ENCODE data around the gene SPP1. TPM values are rescaled to one million over a fixed set of nuclear protein-coding genes. Genes with fewer than 3 reads are reported as not detected.
"Not testable (repeated sequence)": the region's sequence is repeated elsewhere in the genome, so short reads cannot be mapped to it uniquely, and the experiment has no call there.

Gene SPP1
- total RNA-seq, 2 experiments from 2014 or later, result 0.45 TPM; not detected in 1

DNA sequence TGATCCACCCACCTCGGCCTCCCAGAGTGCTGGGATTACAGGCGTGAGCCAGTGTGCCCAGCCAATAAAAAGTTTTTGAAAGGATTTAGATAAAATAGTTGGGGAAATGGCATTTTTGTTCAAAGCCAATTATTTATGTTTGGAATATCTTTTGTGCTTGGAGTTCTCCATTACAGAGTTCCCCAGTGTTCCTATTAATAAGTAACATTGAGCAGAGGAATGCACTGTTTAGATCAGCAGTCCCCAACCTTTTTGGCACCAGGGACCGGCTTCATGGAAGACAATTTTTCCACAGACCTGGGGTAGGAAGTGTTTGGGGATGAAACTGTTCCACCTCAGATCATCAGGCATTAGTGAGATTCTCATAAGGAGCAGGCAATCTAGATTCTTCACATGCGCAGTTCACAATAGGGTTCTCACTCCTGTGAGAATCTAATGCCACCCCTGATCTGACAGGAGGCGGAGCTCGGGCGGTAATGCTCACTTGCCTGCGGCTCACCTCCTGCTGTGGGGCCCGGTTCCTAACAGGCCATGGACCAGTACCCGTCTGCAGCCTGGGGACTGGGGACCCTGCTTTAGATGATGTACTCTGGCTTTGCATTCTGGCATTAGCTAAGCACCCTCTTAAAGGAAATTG, 40.3 kb downstream of the SPP1 start:
- Mint-ChIP-seq H3K9me3 (no peaks in the 10 kb centered on the region), H3K36me3 (no peaks in the 10 kb centered on the region), H3K27ac (no peak overlapping the region), H3K27me3 (no peaks in the 10 kb centered on the region), H3K4me3 (no peak overlapping the region), H3K4me1 (ENCODE audit: low read depth) (peaks cover 4% of the 10 kb centered on the region)
- ChIA-PET CTCF (no interaction called here), POLR2A (no interaction called here)
- no peak for DNase-seq
- intact Hi-C loops (cut with micrococcal nuclease), result no loop called here

DNA sequence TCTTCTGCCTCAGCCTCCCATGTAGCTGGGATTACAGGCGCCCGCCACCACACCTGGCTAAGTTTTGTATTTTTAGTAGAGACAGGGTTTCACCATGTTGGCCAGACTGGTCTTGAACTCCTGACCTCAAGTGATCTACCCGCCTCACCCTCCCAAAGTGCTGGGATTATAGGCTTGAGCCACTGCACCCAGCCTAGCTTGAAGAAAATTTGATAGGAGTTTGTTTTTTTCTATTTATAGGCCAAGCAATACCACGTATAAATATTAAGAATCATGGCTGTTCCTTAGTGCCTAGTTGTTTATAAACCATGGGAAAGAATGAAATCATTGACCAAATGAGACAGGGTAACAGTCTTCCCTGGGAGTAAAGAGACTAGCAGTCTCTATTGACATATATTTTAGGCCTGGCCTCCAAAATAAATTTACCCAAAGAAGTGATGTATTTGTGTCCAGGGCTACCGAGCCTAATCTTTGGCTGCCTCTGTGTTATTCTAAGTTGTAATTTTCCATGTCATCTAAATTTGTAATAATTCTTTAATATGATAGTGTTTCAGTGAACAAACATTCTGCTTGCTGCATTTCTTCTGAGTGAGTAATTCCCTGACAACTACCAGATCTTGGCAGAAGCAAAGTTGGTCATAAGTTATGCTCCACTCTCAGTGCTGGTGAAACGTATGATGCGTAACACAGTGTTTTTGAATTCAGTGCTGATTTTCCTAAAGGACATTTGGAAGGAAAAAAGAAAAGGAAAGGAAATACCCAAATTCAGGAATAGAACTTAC, 42.2 kb downstream of the SPP1 start:
- intact Hi-C loops (cut with micrococcal nuclease), result no loop called here
- POLR2A ChIA-PET, result no interaction called here
- H3K27me3 Mint-ChIP-seq, result no peaks in the 10 kb centered on the region
- no peaks in the 10 kb centered on the region for H3K9me3 Mint-ChIP-seq
- no peak for DNase-seq
- no peaks in the 10 kb centered on the region for H3K4me1 Mint-ChIP-seq (ENCODE audit: low read depth)
- H3K27ac Mint-ChIP-seq, result no peak overlapping the region
- CTCF ChIA-PET, result no interaction called here
- H3K36me3 Mint-ChIP-seq, result peaks cover 2% of the 10 kb centered on the region
- H3K4me3 Mint-ChIP-seq, result no peak overlapping the region

DNA sequence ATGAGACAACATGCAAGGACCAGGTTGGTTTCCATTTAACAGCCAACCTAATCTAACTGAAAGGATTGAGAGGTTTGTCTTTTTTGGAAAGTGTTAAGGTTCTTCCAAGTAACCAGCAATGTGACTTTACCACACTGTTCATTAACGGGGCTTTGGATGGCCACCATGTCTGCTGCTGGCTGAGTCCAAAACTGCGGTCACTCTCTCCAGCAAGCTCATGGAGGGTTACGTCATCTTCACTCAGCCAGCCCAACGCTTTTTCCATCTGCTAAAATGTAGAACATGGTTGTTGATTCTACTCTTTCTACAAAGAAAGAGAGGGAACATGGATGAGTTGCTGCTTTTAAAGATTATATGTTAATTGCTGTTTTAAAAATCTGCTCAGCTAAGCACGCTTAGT, 43.0 kb downstream of the SPP1 start:
- CTCF ChIA-PET, result no interaction called here
- DNase-seq, result no peak
- no peaks in the 10 kb centered on the region for H3K9me3 Mint-ChIP-seq
- intact Hi-C loops (cut with micrococcal nuclease), result no loop called here
- H3K27ac Mint-ChIP-seq, result no peak overlapping the region
- H3K36me3 Mint-ChIP-seq, result peaks cover 2% of the 10 kb centered on the region
- H3K4me3 Mint-ChIP-seq, result no peak overlapping the region
- H3K27me3 Mint-ChIP-seq, result no peaks in the 10 kb centered on the region
- POLR2A ChIA-PET, result no interaction called here
- H3K4me1 Mint-ChIP-seq (ENCODE audit: low read depth), result no peaks in the 10 kb centered on the region

DNA sequence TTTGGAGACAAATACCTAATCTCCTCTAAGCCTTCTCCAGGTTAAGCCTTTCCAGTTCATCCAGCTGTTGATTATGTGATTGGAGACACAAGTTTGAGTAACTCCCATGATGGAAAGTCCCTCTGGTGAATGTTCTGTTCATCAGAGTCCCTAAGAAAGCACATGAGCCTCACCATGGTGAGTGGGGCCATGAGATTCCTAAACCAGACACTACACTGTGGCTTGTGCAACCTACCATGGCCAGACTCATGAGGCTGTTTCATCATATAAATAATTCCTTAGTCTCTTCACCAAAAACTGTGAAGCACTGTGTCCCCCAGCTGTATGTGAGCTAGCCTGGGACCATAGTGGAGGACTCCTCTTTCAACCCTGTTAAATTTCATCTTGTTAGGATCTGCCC, 46.3 kb downstream of the SPP1 start:
- intact Hi-C loops (cut with micrococcal nuclease), result no loop called here
- no peak overlapping the region for H3K4me3 Mint-ChIP-seq
- no peaks in the 10 kb centered on the region for H3K4me1 Mint-ChIP-seq (ENCODE audit: low read depth)
- no peaks in the 10 kb centered on the region for H3K27me3 Mint-ChIP-seq
- H3K9me3 Mint-ChIP-seq, result peaks cover 10% of the 10 kb centered on the region
- H3K27ac Mint-ChIP-seq, result no peak overlapping the region
- peaks cover 11% of the 10 kb centered on the region for H3K36me3 Mint-ChIP-seq
- no peak for DNase-seq
- CTCF ChIA-PET, result interaction anchor here (0.6 to 3.1 kb wide), 4 partner anchors 8 to 996 kb away, joined by 3 to 25 read pairs (median 4); no protein-coding TSS in a partner anchor
- POLR2A ChIA-PET, result no interaction called here

DNA sequence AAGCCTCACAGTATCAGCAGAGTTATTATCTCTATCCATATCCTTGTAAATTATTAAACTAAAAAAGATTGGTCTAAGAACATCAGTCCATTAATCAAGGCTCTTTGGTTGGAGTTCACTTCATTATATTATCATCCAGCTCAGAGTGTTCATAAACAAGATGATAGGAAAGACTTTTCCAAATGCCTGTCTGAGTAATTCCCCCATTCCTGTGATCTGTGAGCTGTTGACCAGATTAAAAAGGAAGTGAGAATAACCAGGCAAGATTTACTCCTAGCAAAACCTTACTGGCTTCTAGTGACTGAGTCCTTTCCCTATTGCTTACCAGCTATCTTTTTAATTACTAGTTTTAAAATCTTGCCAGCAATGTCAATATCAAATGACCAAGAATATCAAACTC, 46.8 kb downstream of the SPP1 start:
- Mint-ChIP-seq H3K4me3 (no peak overlapping the region), H3K4me1 (ENCODE audit: low read depth) (peaks cover under 1% of the 10 kb centered on the region), H3K27me3 (no peaks in the 10 kb centered on the region), H3K27ac (no peak overlapping the region), H3K9me3 (peaks cover 13% of the 10 kb centered on the region), H3K36me3 (peaks cover 14% of the 10 kb centered on the region)
- DNase-seq, result no peak
- intact Hi-C loops (cut with micrococcal nuclease), result no loop called here
- ChIA-PET CTCF (interaction anchor here (0.6 to 3.1 kb wide), 4 partner anchors 9 to 996 kb away, joined by 3 to 25 read pairs (median 4); no protein-coding TSS in a partner anchor), POLR2A (no interaction called here)

DNA sequence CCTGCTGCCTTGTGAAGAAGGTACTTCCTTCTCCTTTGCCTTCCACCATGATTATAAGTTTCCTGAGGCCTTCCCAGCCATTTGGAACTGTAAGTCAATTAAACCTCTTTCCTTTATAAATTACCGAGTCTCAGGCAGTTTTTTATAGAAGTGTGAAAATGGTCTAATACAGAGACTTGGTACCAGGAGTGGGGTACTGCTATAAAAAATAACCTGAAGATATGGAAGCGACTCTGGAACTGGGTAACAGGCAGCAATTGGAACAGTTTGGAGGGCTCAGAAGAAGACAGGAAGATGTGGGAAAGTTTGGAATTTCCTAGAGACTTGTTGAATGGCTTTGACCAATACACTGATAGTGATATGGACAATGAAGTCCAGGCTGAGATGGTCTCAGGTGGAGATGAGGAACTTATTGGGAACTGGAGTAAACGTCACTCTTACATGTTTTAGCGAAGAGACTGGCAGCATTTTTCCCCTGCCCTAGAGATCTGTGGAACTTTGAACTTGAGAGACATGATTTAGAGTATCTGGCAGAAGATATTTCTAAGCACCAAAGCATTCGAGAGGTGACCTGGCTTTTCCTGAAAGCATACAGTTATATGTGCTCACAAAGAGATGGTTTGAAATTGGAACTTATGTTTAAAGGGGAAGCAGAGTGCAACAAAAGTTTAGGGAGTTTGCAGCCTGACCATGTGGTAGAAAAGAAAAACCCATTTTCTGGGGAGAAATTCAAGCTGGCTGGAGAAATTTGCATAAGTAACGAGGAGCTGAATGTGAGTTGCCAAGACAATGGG, 50.6 kb downstream of the SPP1 start:
- intact Hi-C loops (cut with micrococcal nuclease); H3K27me3 Mint-ChIP-seq; CTCF ChIA-PET; DNase-seq; H3K27ac Mint-ChIP-seq; H3K4me3 Mint-ChIP-seq; POLR2A ChIA-PET: not testable (repeated sequence)
- Mint-ChIP-seq H3K9me3 (peaks cover 20% of the 10 kb centered on the region), H3K4me1 (ENCODE audit: low read depth) (peaks cover 15% of the 10 kb centered on the region), H3K36me3 (peaks cover 22% of the 10 kb centered on the region)

DNA sequence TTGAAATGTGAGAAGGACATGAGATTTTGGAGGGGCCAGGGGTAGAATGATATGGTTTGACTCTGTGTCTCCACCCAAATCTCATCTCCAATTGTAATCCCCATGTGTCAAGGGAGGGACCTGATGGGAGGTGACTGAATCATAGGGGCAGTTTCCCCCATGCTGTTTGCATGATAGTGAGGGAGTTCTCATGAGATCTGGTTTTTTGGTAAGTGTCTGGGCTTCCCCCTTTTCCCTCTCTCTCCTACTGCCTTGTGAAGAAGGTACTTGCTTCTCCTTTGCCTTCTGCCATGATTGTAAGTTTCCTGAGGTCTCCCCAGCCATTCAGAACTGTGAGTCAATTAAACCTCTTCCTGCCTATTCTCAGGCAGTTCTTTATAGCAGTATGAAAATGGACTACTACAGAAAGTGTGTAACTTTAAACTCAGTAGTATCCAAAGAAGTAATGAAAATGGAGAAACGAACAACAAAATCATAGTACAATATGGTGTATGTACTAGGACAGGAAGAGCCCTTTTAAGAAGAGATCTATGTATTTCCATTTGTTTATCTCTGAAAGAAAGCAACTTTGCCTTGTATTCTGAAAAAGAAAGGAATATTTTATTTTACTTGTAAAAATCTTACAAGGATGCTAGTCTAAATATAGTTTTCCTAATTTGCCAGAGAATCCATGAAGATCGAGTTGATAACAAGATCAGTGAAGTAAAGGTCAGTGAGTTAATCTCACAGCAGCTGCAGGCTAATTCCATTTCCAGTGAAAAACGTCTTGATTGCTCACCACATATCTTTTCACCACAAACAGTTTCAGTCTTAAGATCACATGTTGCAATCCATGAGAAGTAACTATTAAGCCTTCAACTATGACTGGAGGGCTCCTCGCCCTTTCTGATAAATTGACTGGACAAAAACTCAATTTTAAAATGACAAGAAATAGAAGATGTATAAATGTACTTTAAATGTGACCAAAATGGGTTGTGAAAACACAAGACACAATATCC, 52.4 kb downstream of the SPP1 start:
- POLR2A ChIA-PET, result no interaction called here
- DNase-seq, result no peak
- intact Hi-C loops (cut with micrococcal nuclease), result no loop called here

DNA sequence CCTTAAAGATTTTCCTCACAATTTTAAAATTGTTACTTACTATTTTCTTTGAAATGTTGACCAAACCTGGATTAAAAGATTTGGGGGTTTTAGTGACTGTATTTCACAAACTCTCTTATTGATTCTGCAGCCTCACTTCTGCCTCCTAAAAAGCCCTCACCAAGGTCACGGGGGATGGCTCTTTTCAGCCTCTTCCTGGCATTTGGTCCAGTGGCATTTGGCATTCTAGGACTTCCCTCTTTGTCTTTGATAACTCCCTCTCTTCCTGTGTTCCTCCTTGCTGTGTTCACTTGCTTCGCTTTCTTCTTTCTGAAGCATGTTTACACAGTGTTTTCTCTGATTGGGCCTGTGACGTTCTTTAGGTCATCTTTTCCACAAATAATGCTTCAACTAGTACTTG, 53.4 kb downstream of the SPP1 start:
- POLR2A ChIA-PET, result no interaction called here
- CTCF ChIA-PET, result interaction anchor here (0.6 kb wide), 1 partner anchor 195 kb away, joined by 4 read pairs; no protein-coding TSS in a partner anchor
- DNase-seq, result no peak
- H3K4me3 Mint-ChIP-seq, result no peak overlapping the region
- peaks cover 22% of the 10 kb centered on the region for H3K36me3 Mint-ChIP-seq
- no peak overlapping the region for H3K27ac Mint-ChIP-seq
- intact Hi-C loops (cut with micrococcal nuclease), result no loop called here
- peaks cover 15% of the 10 kb centered on the region for H3K4me1 Mint-ChIP-seq (ENCODE audit: low read depth)
- peaks cover 20% of the 10 kb centered on the region for H3K9me3 Mint-ChIP-seq
- H3K27me3 Mint-ChIP-seq, result no peaks in the 10 kb centered on the region

More for the DNA sequence above, 52.4 kb downstream of the SPP1 start:
- CTCF ChIA-PET, result no interaction called here
- H3K9me3 Mint-ChIP-seq, result peaks cover 20% of the 10 kb centered on the region
- peaks cover 15% of the 10 kb centered on the region for H3K4me1 Mint-ChIP-seq (ENCODE audit: low read depth)
- H3K4me3 Mint-ChIP-seq, result no peak overlapping the region
- H3K27me3 Mint-ChIP-seq, result no peaks in the 10 kb centered on the region
- H3K36me3 Mint-ChIP-seq, result peaks cover 22% of the 10 kb centered on the region
- H3K27ac Mint-ChIP-seq, result no peak overlapping the region

DNA sequence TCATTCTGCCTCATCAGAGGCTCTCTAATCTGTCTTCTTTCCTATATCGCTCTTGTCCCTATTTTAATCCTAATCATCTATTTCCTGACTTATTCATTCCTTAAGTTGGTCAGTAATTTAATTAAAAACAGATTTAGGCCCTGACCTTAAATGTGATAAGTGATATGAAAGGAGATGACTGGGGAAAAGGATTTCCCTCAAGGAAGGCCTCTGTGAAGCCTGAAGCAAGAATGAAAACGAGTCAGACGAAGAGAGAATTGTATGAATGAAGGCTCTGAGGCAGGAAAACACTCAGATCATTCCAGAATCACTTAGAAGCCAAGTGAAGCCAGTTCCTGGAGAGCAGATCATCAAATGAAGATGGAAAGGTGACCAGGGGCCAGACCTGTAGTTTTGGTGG, 54.0 kb downstream of the SPP1 start:
- intact Hi-C loops (cut with micrococcal nuclease), result no loop called here
- Mint-ChIP-seq H3K27ac (no peak overlapping the region), H3K36me3 (peaks cover 22% of the 10 kb centered on the region)

DNA sequence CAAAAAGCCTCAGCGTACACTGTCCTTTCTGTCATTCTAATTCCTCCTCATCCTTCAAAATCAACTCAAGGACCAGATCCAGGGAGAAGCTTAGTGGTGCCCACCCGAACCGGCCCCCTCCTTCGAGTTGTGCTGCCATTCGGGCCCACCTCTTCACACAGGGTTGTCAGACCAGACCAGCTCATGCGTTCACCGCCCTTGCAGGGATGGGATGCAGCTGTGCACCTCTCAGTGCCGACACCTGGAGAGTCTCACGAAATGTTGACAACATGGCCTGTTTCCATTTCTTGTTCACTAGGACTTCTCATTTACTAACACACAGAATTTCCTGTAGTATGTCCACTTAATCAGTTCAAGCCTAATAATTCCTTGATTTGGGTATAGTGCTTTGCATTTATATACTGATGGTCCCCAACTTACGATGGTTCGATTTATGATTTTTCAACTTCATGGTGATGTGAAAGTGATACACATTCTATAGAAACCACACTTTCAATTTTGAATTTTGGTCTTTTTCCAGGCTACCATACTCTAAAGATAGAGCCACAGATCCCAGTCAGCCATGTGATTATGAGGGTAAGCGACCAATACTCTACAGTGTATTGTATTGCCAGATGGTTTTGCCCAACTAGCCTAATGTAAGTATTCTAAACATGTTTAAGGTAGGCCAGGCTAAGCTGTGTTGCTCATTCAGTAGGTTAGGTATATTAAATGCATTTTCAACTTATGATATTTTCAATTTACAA, 55.2 kb downstream of the SPP1 start:
- Mint-ChIP-seq H3K9me3 (peaks cover 18% of the 10 kb centered on the region), H3K36me3 (peaks cover 20% of the 10 kb centered on the region), H3K4me1 (ENCODE audit: low read depth) (peaks cover 15% of the 10 kb centered on the region), H3K27me3 (no peaks in the 10 kb centered on the region), H3K27ac (no peak overlapping the region), H3K4me3 (no peak overlapping the region)
- CTCF ChIA-PET, result interaction anchor here (3.5 to 4.5 kb wide), 2 partner anchors 9 to 182 kb away, joined by 25 to 121 read pairs; no protein-coding TSS in a partner anchor
- intact Hi-C loops (cut with micrococcal nuclease), result no loop called here
- POLR2A ChIA-PET, result no interaction called here
- no peak for DNase-seq

More for the DNA sequence above, 54.0 kb downstream of the SPP1 start:
- peaks cover 20% of the 10 kb centered on the region for H3K9me3 Mint-ChIP-seq
- DNase-seq, result no peak
- no peak overlapping the region for H3K4me3 Mint-ChIP-seq
- no peaks in the 10 kb centered on the region for H3K27me3 Mint-ChIP-seq
- H3K4me1 Mint-ChIP-seq (ENCODE audit: low read depth), result peaks cover 15% of the 10 kb centered on the region
- ChIA-PET CTCF (interaction anchor here (4.5 kb wide), 1 partner anchor 183 kb away, joined by 121 read pairs; no protein-coding TSS in a partner anchor), POLR2A (no interaction called here)
